Hepatocyte (in vitro differentiated cells): ENCODE results near the gene NMRAL1. TPM values are rescaled to one million over a fixed set of nuclear protein-coding genes. Genes with fewer than 3 reads are reported as not detected.

ENCODE experiments used
- DNase-seq: peaks from one replicate; pipeline ENCODE4 v3.0.0-alpha.2; 2016; ENCODE audit warnings: low spot score
- H2AFZ ChIP-seq: fragments of 200-600 bp; sonication (generic); 2 replicates; pipeline ENCODE4 v1.6.0; 2016; ENCODE audit warnings: antibody characterized with exemption, mild to moderate bottlenecking
- H3K27ac ChIP-seq: fragments of 200-600 bp; sonication (generic); 2 replicates; pipeline ENCODE4 v1.5.1; 2016; ENCODE audit warnings: mild to moderate bottlenecking
- H3K27me3 ChIP-seq: fragments of 200-600 bp; sonication (generic); 2 replicates; pipeline ENCODE4 v1.6.1; 2016
- H3K36me3 ChIP-seq: fragments of 200-600 bp; sonication (generic); replicated peaks from 2 replicates; pipeline ENCODE4 v1.5.1; 2016; ENCODE audit warnings: low read depth; ENCODE audit not compliant: insufficient read depth
- H3K4me1 ChIP-seq: fragments of 200-600 bp; sonication (generic); 2 replicates; pipeline ENCODE4 v1.5.1; 2016; ENCODE audit warnings: mild to moderate bottlenecking, moderate library complexity; ENCODE audit not compliant: insufficient read depth
- H3K4me2 ChIP-seq: fragments of 200-600 bp; sonication (generic); 2 replicates; pipeline ENCODE4 v1.6.0; 2016
- H3K4me3 ChIP-seq: fragments of 200-600 bp; sonication (generic); 2 replicates; pipeline ENCODE4 v1.5.1; 2016; ENCODE audit warnings: mild to moderate bottlenecking
- H3K79me2 ChIP-seq: fragments of 200-600 bp; sonication (generic); 2 replicates; pipeline ENCODE4 v1.6.0; 2017; ENCODE audit warnings: mild to moderate bottlenecking
- H3K9me2 ChIP-seq: fragments of 200-600 bp; sonication (generic); replicated peaks from 2 replicates; pipeline ENCODE4 v1.6.0; 2017; ENCODE audit warnings: mild to moderate bottlenecking; ENCODE audit not compliant: insufficient read depth
- H3K9me3 ChIP-seq: fragments of 200-600 bp; sonication (generic); 2 replicates; pipeline ENCODE4 v1.5.1; 2016; ENCODE audit warnings: low read depth, mild to moderate bottlenecking
- H4K20me1 ChIP-seq: fragments of 200-600 bp; sonication (generic); 2 replicates; pipeline ENCODE4 v1.6.0; 2016; ENCODE audit warnings: mild to moderate bottlenecking; ENCODE audit not compliant: insufficient read depth, poor library complexity, severe bottlenecking
- CTCF ChIP-seq: fragments of 200-600 bp; sonication (generic); IDR thresholded peaks from 2 replicates; pipeline ENCODE4 v1.5.1; 2016; ENCODE audit warnings: antibody characterized with exemption, mild to moderate bottlenecking; ENCODE audit not compliant: poor library complexity
- EZH2 ChIP-seq: fragments of 200-600 bp; sonication (generic); IDR thresholded peaks from 2 replicates; pipeline ENCODE4 v1.6.1; 2016; ENCODE audit warnings: antibody characterized with exemption, mild to moderate bottlenecking, borderline replicate concordance
- EZH2phosphoT487 ChIP-seq: fragments of 200-600 bp; sonication (generic); IDR thresholded peaks from one replicate; pipeline ENCODE4 v1.6.1; 2018; ENCODE audit warnings: antibody characterized with exemption, mild to moderate bottlenecking, low read depth, moderate library complexity; ENCODE audit not compliant: unreplicated experiment, severe bottlenecking
- WGBS: methylation state at CpG from one replicate; pipeline ENCODE4 v1.1.6; 2016; ENCODE audit warnings: low lambda C conversion rate; ENCODE audit errors: missing lambda C conversion rate; 5-methylcytosine and 5-hydroxymethylcytosine counted together
- polyA plus RNA-seq: library from polyadenylated mRNA; unstranded; fragments of >200 nt; fragmentation: Nextera tagmentation; extraction: Ambion mirVana; gene quantifications from 2 replicates; pipeline ENCODE4 v1.2.1, GENCODE V29; 2016
- total RNA-seq: library from RNA; depleted of rRNA; stranded (reverse); fragments of >200 nt; gene quantifications from 2 replicates; pipeline ENCODE4 v1.2.3, GENCODE V29; 2014

Gene NMRAL1
- total and polyA plus RNA-seq, 2 experiments from 2014 or later, result 47.5 to 47.6 TPM

GRCh38 chr16:4475880-4476788 lies 1.7 kb upstream of the NMRAL1 start, which contains the start of gene HMOX2:
HMOX2 (plus strand) TSS chr16:4476398; CDS start chr16:4505525, 29,127 bp downstream.
- Histone ChIP-seq H3K9me2 (no peaks in the 10 kb centered on the region), H3K4me1 (no peaks in the 10 kb centered on the region), H3K27ac (peak within 1 kb of the TSS; percentile 95), H3K27me3 (no peaks in the 10 kb centered on the region), H3K4me3 (peak within 1 kb of the TSS; percentile 72), H2AFZ (peak within 1 kb of the TSS; percentile 79), H4K20me1 (peaks cover 9% of the 10 kb centered on the region), H3K79me2 (peaks cover 56% of the 10 kb centered on the region), H3K4me2 (peak within 1 kb of the TSS; percentile 87), H3K36me3 (no peaks in the 10 kb centered on the region), H3K9me3 (no peaks in the 10 kb centered on the region)
- TF ChIP-seq CTCF (peak; percentile 53), EZH2phosphoT487 (no peak)
- 14% methylated on average over 60 of the region's 70 CpGs for WGBS
- DNase-seq, result peak; percentile 97

GRCh38 chr16:4472880-4473279 lies 1.5 kb downstream of the NMRAL1 start:
- Histone ChIP-seq H4K20me1 (no peaks in the 10 kb centered on the region), H3K27ac (no peak overlapping the region), H3K4me1 (no peaks in the 10 kb centered on the region), H3K79me2 (peaks cover 24% of the 10 kb centered on the region), H2AFZ (no peak overlapping the region), H3K36me3 (no peaks in the 10 kb centered on the region), H3K9me3 (no peaks in the 10 kb centered on the region), H3K4me3 (no peak overlapping the region), H3K27me3 (no peaks in the 10 kb centered on the region), H3K9me2 (no peaks in the 10 kb centered on the region), H3K4me2 (peak overlapping the region; percentile 94)
- no peak for TF ChIP-seq EZH2phosphoT487
- TF ChIP-seq CTCF, result no peak
- no peak for TF ChIP-seq EZH2
- WGBS, result 80% methylated on average over 4 of the region's 4 CpGs
- no peak for DNase-seq

GRCh38 chr16:4471869-4472268 lies 2.6 kb downstream of the NMRAL1 start:
- peaks cover 15% of the 10 kb centered on the region for H3K79me2 ChIP-seq
- TF ChIP-seq EZH2, result no peak
- TF ChIP-seq CTCF, result no peak
- TF ChIP-seq EZH2phosphoT487, result no peak
- no peaks in the 10 kb centered on the region for H3K9me2 ChIP-seq
- H3K36me3 ChIP-seq, result no peaks in the 10 kb centered on the region
- no peak for DNase-seq
- no peak overlapping the region for H3K27ac ChIP-seq
- H3K9me3 ChIP-seq, result no peaks in the 10 kb centered on the region
- no peak overlapping the region for H2AFZ ChIP-seq
- H3K4me1 ChIP-seq, result no peaks in the 10 kb centered on the region
- H4K20me1 ChIP-seq, result no peaks in the 10 kb centered on the region
- no peak overlapping the region for H3K4me2 ChIP-seq
- H3K4me3 ChIP-seq, result no peak overlapping the region
- H3K27me3 ChIP-seq, result no peaks in the 10 kb centered on the region
- 97% methylated on average over 5 of the region's 5 CpGs for WGBS
